Heart left ventricle (tissue), 13 donors: ENCODE results near the gene CHD5.

Experiments
- POLR2A ChIP-seq, 2 donors: fragments of 450-650 bp; IDR thresholded peaks; one replicate each; pipeline ENCODE4 v1.6.1; 2017; ENCODE audit warnings: antibody characterized with exemption in 2 of 2, mild to moderate bottlenecking in 2 of 2, moderate library complexity in 2 of 2
- TF ChIP-seq, protein P1 (sequence below), 12 donors: fragments of 200-600 bp; sonication (generic) in 4 of 12; IDR thresholded peaks; one replicate each; pipeline versions ENCODE4 v1.5.0 to v1.8.0; 2018 to 2022; ENCODE audit warnings: antibody characterized with exemption in 12 of 12, mild to moderate bottlenecking in 5 of 12
- donor health status: ischemic (EF 13 %, LVEDD 7.1; RV severe dilation, severe dysfunction).
- donor health status: DM: no; HTN: yes; CAD: no.
- donor health status: DM: no; HTN: no; CAD: no.
- donor health status: ischemic (EF 25% LVEDD 6.9; RV normal size, moderate dysfunction).
- donor health status: ischemic (EF 25% LVEDD 5.7; RV mildly dilated, moderate dysfunction).
- donor health status: ischemic (EF 35%, LVEDD 5.7; RV mildly dilated, moderate dysfunction).
- donor health status: nonischemic (EF 11% LVEDD 7.7; RV severe dilation, severe dysfunction).
- donor health status: DM: yes; HTN: yes; CAD: no.
- donor health status: PGD.
- donor health status: ischemic (EF 29% LVEDD 5.4; RV normal size, mild dysfunction).
- donor health status: nonischemic (EF 23%, LVEDD 6.1; RV moderate dilation, normal function).

GRCh38 chr1:6207075-6207885 is 27.2 kb upstream of the CHD5 start:
- TF ChIP-seq, protein P1, sequence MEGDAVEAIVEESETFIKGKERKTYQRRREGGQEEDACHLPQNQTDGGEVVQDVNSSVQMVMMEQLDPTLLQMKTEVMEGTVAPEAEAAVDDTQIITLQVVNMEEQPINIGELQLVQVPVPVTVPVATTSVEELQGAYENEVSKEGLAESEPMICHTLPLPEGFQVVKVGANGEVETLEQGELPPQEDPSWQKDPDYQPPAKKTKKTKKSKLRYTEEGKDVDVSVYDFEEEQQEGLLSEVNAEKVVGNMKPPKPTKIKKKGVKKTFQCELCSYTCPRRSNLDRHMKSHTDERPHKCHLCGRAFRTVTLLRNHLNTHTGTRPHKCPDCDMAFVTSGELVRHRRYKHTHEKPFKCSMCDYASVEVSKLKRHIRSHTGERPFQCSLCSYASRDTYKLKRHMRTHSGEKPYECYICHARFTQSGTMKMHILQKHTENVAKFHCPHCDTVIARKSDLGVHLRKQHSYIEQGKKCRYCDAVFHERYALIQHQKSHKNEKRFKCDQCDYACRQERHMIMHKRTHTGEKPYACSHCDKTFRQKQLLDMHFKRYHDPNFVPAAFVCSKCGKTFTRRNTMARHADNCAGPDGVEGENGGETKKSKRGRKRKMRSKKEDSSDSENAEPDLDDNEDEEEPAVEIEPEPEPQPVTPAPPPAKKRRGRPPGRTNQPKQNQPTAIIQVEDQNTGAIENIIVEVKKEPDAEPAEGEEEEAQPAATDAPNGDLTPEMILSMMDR (IDR thresholded peaks at IDR 0.05) = no peak
- TF ChIP-seq POLR2A (IDR thresholded peaks at IDR 0.05) = no peak
